Hepatocyte (in vitro differentiated cells): ENCODE results near the gene RAB3IL1.

ENCODE experiments used
- EZH2 ChIP-seq: fragments of 200-600 bp; sonication (generic); IDR thresholded peaks from 2 replicates; pipeline ENCODE4 v1.6.1; 2016; ENCODE audit warnings: antibody characterized with exemption, mild to moderate bottlenecking, borderline replicate concordance
- EZH2phosphoT487 ChIP-seq: fragments of 200-600 bp; sonication (generic); IDR thresholded peaks from one replicate; pipeline ENCODE4 v1.6.1; 2018; ENCODE audit warnings: antibody characterized with exemption, mild to moderate bottlenecking, low read depth, moderate library complexity; ENCODE audit not compliant: unreplicated experiment, severe bottlenecking
- TF ChIP-seq, protein P1 (sequence below): fragments of 200-600 bp; sonication (generic); IDR thresholded peaks from 2 replicates; pipeline ENCODE4 v1.5.1; 2016; ENCODE audit warnings: antibody characterized with exemption, mild to moderate bottlenecking; ENCODE audit not compliant: poor library complexity

DNA sequence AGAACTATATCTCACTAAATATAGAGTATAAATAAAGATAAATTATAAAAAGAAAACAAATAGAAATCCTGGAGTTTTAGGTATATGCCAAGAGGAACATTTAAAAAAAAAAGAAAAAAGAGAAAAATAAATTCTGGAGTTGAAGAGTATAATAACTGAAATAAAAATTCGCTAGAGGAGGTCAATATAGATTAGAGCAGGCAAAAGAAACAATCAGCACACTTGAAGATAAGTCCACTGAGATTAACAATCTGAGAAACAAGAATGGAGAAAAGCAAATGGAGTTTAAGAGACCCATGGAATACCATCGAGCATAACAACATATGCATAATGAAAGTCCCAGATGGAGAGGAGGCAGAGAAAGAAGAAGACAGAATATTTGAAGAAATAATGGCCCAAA, 18.5 kb upstream of the RAB3IL1 start:
- TF ChIP-seq, protein P1, sequence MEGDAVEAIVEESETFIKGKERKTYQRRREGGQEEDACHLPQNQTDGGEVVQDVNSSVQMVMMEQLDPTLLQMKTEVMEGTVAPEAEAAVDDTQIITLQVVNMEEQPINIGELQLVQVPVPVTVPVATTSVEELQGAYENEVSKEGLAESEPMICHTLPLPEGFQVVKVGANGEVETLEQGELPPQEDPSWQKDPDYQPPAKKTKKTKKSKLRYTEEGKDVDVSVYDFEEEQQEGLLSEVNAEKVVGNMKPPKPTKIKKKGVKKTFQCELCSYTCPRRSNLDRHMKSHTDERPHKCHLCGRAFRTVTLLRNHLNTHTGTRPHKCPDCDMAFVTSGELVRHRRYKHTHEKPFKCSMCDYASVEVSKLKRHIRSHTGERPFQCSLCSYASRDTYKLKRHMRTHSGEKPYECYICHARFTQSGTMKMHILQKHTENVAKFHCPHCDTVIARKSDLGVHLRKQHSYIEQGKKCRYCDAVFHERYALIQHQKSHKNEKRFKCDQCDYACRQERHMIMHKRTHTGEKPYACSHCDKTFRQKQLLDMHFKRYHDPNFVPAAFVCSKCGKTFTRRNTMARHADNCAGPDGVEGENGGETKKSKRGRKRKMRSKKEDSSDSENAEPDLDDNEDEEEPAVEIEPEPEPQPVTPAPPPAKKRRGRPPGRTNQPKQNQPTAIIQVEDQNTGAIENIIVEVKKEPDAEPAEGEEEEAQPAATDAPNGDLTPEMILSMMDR = no peak
- TF ChIP-seq EZH2phosphoT487 (no peak), EZH2 (no peak)
